ENCODE data around the gene FAM13A.

- TF ChIP-seq CTCF (IDR thresholded peaks at IDR 0.05; ENCODE audit: low read depth, low read length, poor library complexity, severe bottlenecking) (no peak), EZH2phosphoT487 (IDR thresholded peaks at IDR 0.05; ENCODE audit: borderline replicate concordance, low read length) (no peak)
Measured at GRCh38 chr4:88724406-88724805, 332.6 kb downstream of the FAM13A start.

All from DOHH2 (cell line).